Endodermal cell (in vitro differentiated cells): ENCODE data around the gene LCE1F. TPM values are rescaled to one million over a fixed set of nuclear protein-coding genes. Genes with fewer than 3 reads are reported as not detected.

ENCODE experiments used
- DNase-seq: peaks from one replicate; pipeline ENCODE4 v3.0.0-alpha.2; 2017
- H3K27ac ChIP-seq: 2 replicates; pipeline ENCODE4 v1.5.1; 2013; ENCODE audit warnings: mild to moderate bottlenecking, low read depth, low read length, moderate library complexity
- H3K27me3 ChIP-seq: 2 replicates; pipeline ENCODE4 v1.6.1; 2013; ENCODE audit warnings: mild to moderate bottlenecking, low read length, moderate library complexity; ENCODE audit not compliant: insufficient read depth, control insufficient read depth, poor library complexity, severe bottlenecking
- H3K36me3 ChIP-seq: 2 replicates; pipeline ENCODE4 v1.7.0; 2013; ENCODE audit warnings: mild to moderate bottlenecking, low read length, moderate library complexity; ENCODE audit not compliant: control insufficient read depth, insufficient read depth
- H3K4me1 ChIP-seq: one replicate; pipeline ENCODE4 v1.7.0; 2013; ENCODE audit warnings: low read length; ENCODE audit not compliant: control insufficient read depth, insufficient read depth
- H3K4me3 ChIP-seq: 2 replicates; pipeline ENCODE4 v1.5.1; 2013; ENCODE audit warnings: mild to moderate bottlenecking, low read length, moderate library complexity
- H3K9ac ChIP-seq: 2 replicates; pipeline ENCODE4 v1.6.1; 2013; ENCODE audit warnings: mild to moderate bottlenecking, low read length, moderate library complexity; ENCODE audit not compliant: poor library complexity, severe bottlenecking; ENCODE audit errors: extremely low read depth
- H3K9me3 ChIP-seq: 2 replicates; pipeline ENCODE4 v1.6.1; 2013; ENCODE audit warnings: mild to moderate bottlenecking, low read length, moderate library complexity; ENCODE audit not compliant: control insufficient read depth
- H3K27ac Mint-ChIP-seq: 2 replicates; pipeline ENCODE4 v1.8.0; 2020; ENCODE audit warnings: mixed read lengths
- H3K27me3 Mint-ChIP-seq: 2 replicates; pipeline ENCODE4 v1.8.0; 2021; ENCODE audit warnings: mild to moderate bottlenecking, mixed read lengths; ENCODE audit not compliant: insufficient read depth
- H3K36me3 Mint-ChIP-seq: 2 replicates; pipeline ENCODE4 v1.8.0; 2020; ENCODE audit warnings: low read depth, mixed read lengths
- H3K4me1 Mint-ChIP-seq: 2 replicates; pipeline ENCODE4 v1.8.0; 2020; ENCODE audit warnings: mixed read lengths
- H3K4me3 Mint-ChIP-seq: 2 replicates; pipeline ENCODE4 v1.8.0; 2020; ENCODE audit warnings: mild to moderate bottlenecking, moderate library complexity, mixed read lengths
- H3K9me3 Mint-ChIP-seq: 2 replicates; pipeline ENCODE4 v1.8.0; 2020; ENCODE audit warnings: mild to moderate bottlenecking, mixed read lengths
- CTCF ChIP-seq: fragments of 200-600 bp; sonication (generic); conservative IDR thresholded peaks from 2 replicates; pipeline ENCODE4 v1.5.0; 2021; ENCODE audit warnings: antibody characterized with exemption, mild to moderate bottlenecking
- WGBS, 2 experiments: methylation state at CpG; one replicate each; pipeline versions ENCODE4 v1.1.5 to v1.1.7; 2013; ENCODE audit warnings: missing lambda C conversion rate in 2 of 2, mixed read lengths in 1 of 2; ENCODE audit not compliant: insufficient coverage in 1 of 2, insufficient read length in 1 of 2; 5-methylcytosine and 5-hydroxymethylcytosine counted together
- total RNA-seq, 2 donors: library from RNA; stranded (reverse); fragmentation: NEBNext Ultra II Directional in 1 of 2; extraction: Animal tissue kit (Norgen Biotek cat#: 25700) in 1 of 2; gene quantifications; 2 replicates in 1 of 2; 3 replicates in 1 of 2; pipeline ENCODE4 v1.2.1, GENCODE V29; 2021

The LCE1F gene
- total RNA-seq, 2 donors from 2014 or later: not detected

GRCh38 chr1:152811671-152812070 is 36.7 kb downstream of the LCE1F start, which contains the start of gene LCE1B:
Gene LCE1B, plus strand, starts transcription at chr1:152811971. Its CDS starts 476 bp downstream, at chr1:152812447.
- 88 to 89% methylated on average over 2 of the region's 2 CpGs for WGBS, 2 experiments
- H3K27ac Mint-ChIP-seq: no peak within 1 kb of the TSS
- Histone ChIP-seq H3K4me1 (no peaks in the 10 kb centered on the region), H3K9me3 (peaks cover 74% of the 10 kb centered on the region), H3K27me3 (no peaks in the 10 kb centered on the region), H3K4me3 (no peak within 1 kb of the TSS), H3K36me3 (no peaks in the 10 kb centered on the region), H3K27ac (no peak within 1 kb of the TSS), H3K9ac (no peak within 1 kb of the TSS)
- H3K9me3 Mint-ChIP-seq: peaks cover 80% of the 10 kb centered on the region
- DNase-seq: no peak
- no peaks in the 10 kb centered on the region for H3K4me1 Mint-ChIP-seq
- no peaks in the 10 kb centered on the region for H3K27me3 Mint-ChIP-seq
- no peak within 1 kb of the TSS for H3K4me3 Mint-ChIP-seq
- no peaks in the 10 kb centered on the region for H3K36me3 Mint-ChIP-seq
- no peak for TF ChIP-seq CTCF

- H3K9me3 ChIP-seq: peaks cover 73% of the 10 kb centered on the region
Measured at GRCh38 chr1:152817309-152817708, 42.4 kb downstream of the LCE1F start.

GRCh38 chr1:152823294-152823693 is 48.4 kb downstream of the LCE1F start:
- Histone ChIP-seq H3K27ac (no peak overlapping the region), H3K9ac (no peak overlapping the region), H3K36me3 (no peaks in the 10 kb centered on the region), H3K9me3 (peaks cover 66% of the 10 kb centered on the region), H3K4me3 (no peak overlapping the region), H3K27me3 (no peaks in the 10 kb centered on the region), H3K4me1 (no peaks in the 10 kb centered on the region)
- 29 to 37% methylated on average over 2 to 4 of the region's 5 CpGs for WGBS, 2 experiments
- Mint-ChIP-seq H3K4me3 (no peak overlapping the region), H3K27ac (no peak overlapping the region), H3K27me3 (no peaks in the 10 kb centered on the region), H3K9me3 (peaks cover 65% of the 10 kb centered on the region), H3K4me1 (no peaks in the 10 kb centered on the region), H3K36me3 (peaks cover 2% of the 10 kb centered on the region)
- TF ChIP-seq CTCF: no peak
- DNase-seq: no peak

More at GRCh38 chr1:152817309-152817708, 42.4 kb downstream of the LCE1F start:
- Histone ChIP-seq H3K27me3 (no peaks in the 10 kb centered on the region), H3K4me1 (no peaks in the 10 kb centered on the region), H3K9ac (no peak overlapping the region), H3K27ac (no peak overlapping the region), H3K4me3 (no peak overlapping the region), H3K36me3 (no peaks in the 10 kb centered on the region)
- Mint-ChIP-seq H3K36me3 (peaks cover 2% of the 10 kb centered on the region), H3K4me1 (no peaks in the 10 kb centered on the region), H3K9me3 (peaks cover 77% of the 10 kb centered on the region), H3K27me3 (no peaks in the 10 kb centered on the region), H3K27ac (no peak overlapping the region), H3K4me3 (no peak overlapping the region)
- 72 to 79% methylated on average over 6 of the region's 6 CpGs for WGBS, 2 experiments
- no peak for TF ChIP-seq CTCF
- no peak for DNase-seq
